ENCODE results near the gene GPX8.

DNA sequence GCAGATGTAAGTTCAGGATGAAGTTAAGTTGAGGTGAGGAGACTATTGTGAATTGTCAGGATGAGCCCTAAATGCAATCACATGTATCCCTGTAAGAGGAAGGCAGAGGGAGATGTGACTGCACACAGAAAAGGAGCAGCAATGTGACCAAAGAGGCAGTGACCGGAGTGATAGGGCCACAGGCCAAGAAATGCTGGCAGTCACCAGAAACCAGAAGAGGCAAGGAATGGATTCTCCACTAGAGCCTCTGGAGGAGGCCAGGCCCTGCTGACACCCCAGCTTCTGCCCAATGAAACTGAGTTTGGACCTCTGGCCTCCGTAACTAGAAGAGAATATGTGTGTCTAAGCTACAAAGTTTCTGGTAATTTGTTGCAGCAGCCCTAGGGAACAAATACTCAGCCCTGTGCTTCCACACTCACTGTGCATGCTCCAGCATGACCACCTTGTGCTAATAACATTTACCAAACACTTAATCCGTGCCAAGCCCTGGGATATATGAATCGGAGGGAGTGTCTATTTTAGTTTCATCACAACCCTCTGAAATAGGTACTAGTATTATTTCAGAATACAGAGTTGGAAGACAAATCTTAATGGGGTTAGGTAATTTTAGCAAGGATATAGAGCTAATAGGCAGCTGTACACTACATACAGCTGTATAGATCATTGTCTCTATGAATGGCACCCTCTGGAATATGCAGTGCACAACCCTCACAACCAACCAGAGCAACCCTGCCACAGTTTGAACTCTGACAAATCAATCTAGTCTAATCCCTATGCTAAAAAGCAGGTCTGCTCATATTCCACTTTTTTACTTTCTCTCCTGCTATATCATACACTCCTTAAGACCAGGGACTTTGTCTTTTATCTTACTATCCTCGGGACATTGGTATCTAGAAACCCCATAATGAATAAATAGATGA, 7.8 kb upstream of the GPX8 start:
- TF ChIP-seq SP1 (IDR thresholded peaks at IDR 0.05) (no peak), CTCF (IDR thresholded peaks at IDR 0.05; ENCODE audit: low read depth, low read length, missing input control) (no peak), HNF4G (IDR thresholded peaks at IDR 0.05) (no peak), RAD21 (IDR thresholded peaks at IDR 0.05) (no peak), FOXA1 (IDR thresholded peaks at IDR 0.05) (no peak), GABPA (IDR thresholded peaks at IDR 0.05 in 1 of 2, conservative IDR thresholded peaks at IDR 0.05 in 1 of 2) (no peak), TAF1 (conservative IDR thresholded peaks at IDR 0.05) (no peak), RXRA (IDR thresholded peaks at IDR 0.05) (no peak), JUND (IDR thresholded peaks at IDR 0.05) (no peak), YY1 (IDR thresholded peaks at IDR 0.05) (no peak)
- TF ChIP-seq, protein P1, sequence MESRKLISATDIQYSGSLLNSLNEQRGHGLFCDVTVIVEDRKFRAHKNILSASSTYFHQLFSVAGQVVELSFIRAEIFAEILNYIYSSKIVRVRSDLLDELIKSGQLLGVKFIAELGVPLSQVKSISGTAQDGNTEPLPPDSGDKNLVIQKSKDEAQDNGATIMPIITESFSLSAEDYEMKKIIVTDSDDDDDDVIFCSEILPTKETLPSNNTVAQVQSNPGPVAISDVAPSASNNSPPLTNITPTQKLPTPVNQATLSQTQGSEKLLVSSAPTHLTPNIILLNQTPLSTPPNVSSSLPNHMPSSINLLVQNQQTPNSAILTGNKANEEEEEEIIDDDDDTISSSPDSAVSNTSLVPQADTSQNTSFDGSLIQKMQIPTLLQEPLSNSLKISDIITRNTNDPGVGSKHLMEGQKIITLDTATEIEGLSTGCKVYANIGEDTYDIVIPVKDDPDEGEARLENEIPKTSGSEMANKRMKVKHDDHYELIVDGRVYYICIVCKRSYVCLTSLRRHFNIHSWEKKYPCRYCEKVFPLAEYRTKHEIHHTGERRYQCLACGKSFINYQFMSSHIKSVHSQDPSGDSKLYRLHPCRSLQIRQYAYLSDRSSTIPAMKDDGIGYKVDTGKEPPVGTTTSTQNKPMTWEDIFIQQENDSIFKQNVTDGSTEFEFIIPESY (IDR thresholded peaks at IDR 0.05), result no peak
- TF ChIP-seq, protein P2, sequence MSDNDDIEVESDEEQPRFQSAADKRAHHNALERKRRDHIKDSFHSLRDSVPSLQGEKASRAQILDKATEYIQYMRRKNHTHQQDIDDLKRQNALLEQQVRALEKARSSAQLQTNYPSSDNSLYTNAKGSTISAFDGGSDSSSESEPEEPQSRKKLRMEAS (IDR thresholded peaks at IDR 0.05), result no peak

All from liver (tissue), 3 donors.